ENCODE measurements around the gene USP19.

DNA sequence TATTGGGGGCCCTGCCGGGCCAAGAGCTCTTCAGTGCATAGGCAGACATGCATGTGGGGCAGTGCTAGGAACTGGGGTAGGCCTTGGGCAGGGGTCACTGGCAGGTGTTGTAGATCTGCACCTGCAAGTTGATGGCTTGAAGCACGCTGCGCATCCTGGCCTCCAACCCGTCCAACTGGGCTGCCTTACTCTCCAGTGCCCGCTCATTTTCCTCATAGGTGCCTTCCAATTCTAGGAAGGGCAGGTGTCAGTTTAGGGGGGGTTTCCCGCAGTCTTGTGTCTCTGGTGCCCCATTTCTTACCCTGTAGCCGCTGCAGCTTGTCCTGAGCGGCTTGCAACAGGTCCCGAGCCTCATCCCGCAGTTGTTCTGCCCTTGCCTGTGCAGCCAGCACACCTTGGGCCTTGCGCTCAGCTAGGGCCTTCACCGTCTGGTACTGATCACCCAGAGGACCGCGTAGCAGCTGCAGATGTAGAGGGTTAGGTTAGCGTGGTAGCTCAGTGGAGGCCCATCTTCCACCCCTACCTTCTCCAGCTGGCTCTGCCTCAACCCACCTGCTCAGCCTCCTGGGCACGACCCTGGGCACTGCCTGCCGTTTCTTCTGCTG lies 611 bp upstream of the USP19 start:
- TF ChIP-seq POLR2A (IDR thresholded peaks at IDR 0.05; ENCODE audit: low read depth, low read length) (no peak), POLR2AphosphoS5 (IDR thresholded peaks at IDR 0.05; ENCODE audit: low read depth, low read length) (no peak)
